ENCODE measurements around the gene GALNT2. TPM values are rescaled to one million over a fixed set of nuclear protein-coding genes. Genes with fewer than 3 reads are reported as not detected.

Gene GALNT2
- total and polyA plus RNA-seq, 2 experiments from 2014 or later, result 17.8 to 48.3 TPM

- Histone ChIP-seq H3K27ac (ENCODE audit: low read depth) (no peak overlapping the region), H3K4me1 (ENCODE audit: insufficient read depth) (peaks cover 15% of the 10 kb centered on the region), H2AFZ (no peak overlapping the region), H3F3A (replicated peaks; ENCODE audit: low read depth) (peaks cover 18% of the 10 kb centered on the region), H3K4me3 (no peak overlapping the region), H3K79me2 (replicated peaks; ENCODE audit: insufficient read depth) (no peaks in the 10 kb centered on the region), H3K27me3 (ENCODE audit: insufficient read depth) (no peaks in the 10 kb centered on the region), H3K4me2 (no peak overlapping the region), H3K9me2 (ENCODE audit: insufficient read depth) (no peaks in the 10 kb centered on the region), H3K36me3 (ENCODE audit: insufficient read depth) (peaks cover 14% of the 10 kb centered on the region), H4K20me1 (replicated peaks; ENCODE audit: insufficient read depth) (no peaks in the 10 kb centered on the region; the same call in none of the 2 replicates)
- TF ChIP-seq REST (IDR thresholded peaks at IDR 0.05; ENCODE audit: unreplicated experiment) (no peak), POLR2AphosphoS5 (IDR thresholded peaks at IDR 0.05; ENCODE audit: low read depth) (no peak), ZNF114 (CRISPR knock-in tag; IDR thresholded peaks at IDR 0.05) (no peak), ZNF331 (CRISPR knock-in tag; IDR thresholded peaks at IDR 0.05; ENCODE audit: low read depth) (no peak), ETS1 (IDR thresholded peaks at IDR 0.05) (no peak), JUNB (IDR thresholded peaks at IDR 0.05; ENCODE audit: unreplicated experiment) (no peak), CREB1 (CRISPR knock-in tag; IDR thresholded peaks at IDR 0.05; ENCODE audit: low read depth) (no peak), STAT1 (IDR thresholded peaks at IDR 0.05; ENCODE audit: unreplicated experiment) (no peak), EZH2 (IDR thresholded peaks at IDR 0.05; ENCODE audit: low read depth, unreplicated experiment) (no peak), ZNF462 (CRISPR knock-in tag; IDR thresholded peaks at IDR 0.05) (no peak), CTCF (conservative IDR thresholded peaks at IDR 0.05; ENCODE audit: low read depth in 2 of 2) (no peak), NANOG (IDR thresholded peaks at IDR 0.05; ENCODE audit: borderline replicate concordance) (no peak), EZH2phosphoT487 (IDR thresholded peaks at IDR 0.05; ENCODE audit: unreplicated experiment) (no peak)
- no peak for DNase-seq (ENCODE audit: low spot score)
- Mint-ChIP-seq H3K4me3 (no peak overlapping the region), H3K36me3 (ENCODE audit: low read depth) (peaks cover 13% of the 10 kb centered on the region), H3K9me3 (no peaks in the 10 kb centered on the region), H3K27me3 (ENCODE audit: insufficient read depth, low read depth, poor library complexity) (peaks cover 7% of the 10 kb centered on the region), H3K27ac (no peak overlapping the region), H3K4me1 (peaks cover 33% of the 10 kb centered on the region)
- ATAC-seq, result no peak
These were observed 207.2 kb downstream of the GALNT2 start for GRCh38 chr1:230274254-230274653.

Data from GM23338 (cell line).